Activated T-cell treated with anti-CD3 and anti-CD28 coated beads, Interleukin-2, amount 50 U/mL, for 24 hours (primary cell): ENCODE data around the gene ETS1.

Experiments used
- DNase-seq: peaks from one replicate; pipeline ENCODE4 v3.0.0-alpha.2; 2020
- H3K27ac Mint-ChIP-seq: 2 replicates; pipeline ENCODE4 v1.8.0; 2020; ENCODE audit warnings: mild to moderate bottlenecking, mixed read lengths
- H3K27me3 Mint-ChIP-seq: 2 replicates; pipeline ENCODE4 v1.8.0; 2020; ENCODE audit warnings: mixed read lengths
- H3K36me3 Mint-ChIP-seq: 2 replicates; pipeline ENCODE4 v1.8.0; 2020; ENCODE audit warnings: low read depth, mixed read lengths
- H3K4me1 Mint-ChIP-seq: 2 replicates; pipeline ENCODE4 v1.8.0; 2020; ENCODE audit warnings: low read depth, mixed read lengths
- H3K4me3 Mint-ChIP-seq: 2 replicates; pipeline ENCODE4 v1.8.0; 2020; ENCODE audit warnings: mild to moderate bottlenecking, moderate library complexity, mixed read lengths
- H3K9me3 Mint-ChIP-seq: 2 replicates; pipeline ENCODE4 v1.8.0; 2020; ENCODE audit warnings: mixed read lengths

Gene ETS1

GRCh38 chr11:128608746-128609407 lies 21.5 kb upstream of the ETS1 start:
- no peaks in the 10 kb centered on the region for H3K9me3 Mint-ChIP-seq
- no peaks in the 10 kb centered on the region for H3K27me3 Mint-ChIP-seq
- H3K4me1 Mint-ChIP-seq: peaks cover 56% of the 10 kb centered on the region
- H3K27ac Mint-ChIP-seq: peak overlapping the region; percentile 54
- no peak overlapping the region for H3K4me3 Mint-ChIP-seq
- no peak for DNase-seq
- no peaks in the 10 kb centered on the region for H3K36me3 Mint-ChIP-seq

DNA sequence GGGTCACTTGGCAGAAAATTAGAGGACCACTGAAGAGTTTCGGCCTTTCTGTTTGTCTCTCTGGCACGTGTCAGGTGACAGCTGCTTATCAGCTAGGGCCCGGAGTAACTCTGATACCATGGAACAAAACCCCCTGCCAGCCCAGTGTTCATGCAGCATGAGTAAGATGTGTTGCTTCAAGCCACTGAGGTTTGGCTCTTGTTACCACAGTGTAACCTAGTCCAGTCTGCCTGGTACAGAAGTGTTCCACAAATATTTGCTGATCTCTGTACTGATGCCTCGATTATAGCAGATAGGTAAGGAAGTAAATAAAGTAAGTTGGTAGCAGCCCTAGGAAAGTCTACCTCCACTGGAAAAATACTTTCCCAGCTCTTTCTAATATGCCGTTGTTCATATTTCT lies 20.5 kb upstream of the ETS1 start:
- Mint-ChIP-seq H3K9me3 (no peaks in the 10 kb centered on the region), H3K4me1 (peaks cover 66% of the 10 kb centered on the region), H3K27ac (no peak overlapping the region), H3K27me3 (no peaks in the 10 kb centered on the region), H3K36me3 (no peaks in the 10 kb centered on the region), H3K4me3 (no peak overlapping the region)
- DNase-seq: no peak

DNA sequence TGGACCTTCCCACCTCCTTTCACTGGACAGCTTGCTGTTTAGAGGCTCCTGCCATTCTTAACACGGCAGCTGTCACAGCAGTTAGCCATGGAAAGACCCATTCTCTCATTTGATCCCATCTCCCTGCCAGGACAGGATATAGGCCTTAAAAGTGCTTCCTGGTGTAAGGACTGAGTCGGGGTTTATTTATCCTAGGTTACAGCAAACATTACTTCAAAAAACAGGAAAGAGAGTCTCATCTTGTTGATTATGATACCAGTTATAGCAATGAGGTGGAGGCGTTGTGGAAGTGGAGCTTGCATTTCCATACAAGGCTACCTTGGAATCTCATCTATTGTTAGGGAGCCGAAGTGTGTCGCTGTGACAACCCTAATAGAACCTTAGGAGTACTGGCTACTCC lies 17.4 kb upstream of the ETS1 start:
- H3K36me3 Mint-ChIP-seq: no peaks in the 10 kb centered on the region
- no peak overlapping the region for H3K4me3 Mint-ChIP-seq
- no peak overlapping the region for H3K27ac Mint-ChIP-seq
- no peaks in the 10 kb centered on the region for H3K27me3 Mint-ChIP-seq
- no peaks in the 10 kb centered on the region for H3K9me3 Mint-ChIP-seq
- H3K4me1 Mint-ChIP-seq: peaks cover 58% of the 10 kb centered on the region
- DNase-seq: no peak

DNA sequence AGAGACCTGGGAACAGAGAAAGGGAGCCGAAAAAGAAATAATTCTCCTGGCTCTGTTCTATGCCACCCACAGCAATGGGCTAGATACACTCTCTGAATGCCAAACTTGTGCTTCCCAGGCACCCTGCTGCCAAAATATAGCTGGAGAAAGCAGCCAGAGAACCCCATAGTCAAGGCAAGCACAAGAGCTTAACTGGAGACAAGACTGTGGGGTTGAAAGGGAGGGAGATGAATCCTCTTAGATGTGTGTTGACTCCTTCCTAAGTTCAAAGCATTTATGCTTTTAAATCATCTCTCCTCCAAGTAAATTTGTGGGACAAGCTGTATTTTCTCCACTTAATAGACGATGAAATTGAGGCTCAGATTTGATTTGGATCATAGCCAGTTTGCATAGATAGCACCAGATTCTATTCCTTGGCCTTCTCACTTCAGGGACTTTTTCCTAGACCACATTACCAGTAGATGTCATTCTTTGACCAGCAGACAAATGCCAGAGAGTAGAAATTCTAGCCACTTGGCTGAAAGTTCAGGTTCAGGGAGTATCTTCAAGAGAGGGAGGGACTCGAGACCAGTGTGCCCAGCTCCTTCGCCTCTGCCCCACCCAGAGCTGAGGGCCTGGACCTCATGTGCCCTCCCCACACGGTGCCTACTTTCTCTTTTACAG lies 16.5 kb upstream of the ETS1 start:
- Mint-ChIP-seq H3K4me3 (no peak overlapping the region), H3K27ac (peak overlapping the region; percentile 5), H3K9me3 (no peaks in the 10 kb centered on the region), H3K27me3 (no peaks in the 10 kb centered on the region), H3K4me1 (peaks cover 58% of the 10 kb centered on the region), H3K36me3 (no peaks in the 10 kb centered on the region)
- DNase-seq: no peak

- no peaks in the 10 kb centered on the region for H3K9me3 Mint-ChIP-seq
- H3K4me1 Mint-ChIP-seq: peaks cover 58% of the 10 kb centered on the region
- no peaks in the 10 kb centered on the region for H3K27me3 Mint-ChIP-seq
- H3K27ac Mint-ChIP-seq: no peak overlapping the region
- no peak for DNase-seq
- no peaks in the 10 kb centered on the region for H3K36me3 Mint-ChIP-seq
- H3K4me3 Mint-ChIP-seq: no peak overlapping the region
These were observed 15.8 kb upstream of the ETS1 start for GRCh38 chr11:128603003-128603696.

GRCh38 chr11:128599729-128600128 lies 12.4 kb upstream of the ETS1 start:
- Mint-ChIP-seq H3K4me1 (peaks cover 70% of the 10 kb centered on the region), H3K27ac (peak overlapping the region; percentile 33), H3K9me3 (no peaks in the 10 kb centered on the region), H3K36me3 (no peaks in the 10 kb centered on the region), H3K27me3 (no peaks in the 10 kb centered on the region), H3K4me3 (no peak overlapping the region)
- DNase-seq: no peak

DNA sequence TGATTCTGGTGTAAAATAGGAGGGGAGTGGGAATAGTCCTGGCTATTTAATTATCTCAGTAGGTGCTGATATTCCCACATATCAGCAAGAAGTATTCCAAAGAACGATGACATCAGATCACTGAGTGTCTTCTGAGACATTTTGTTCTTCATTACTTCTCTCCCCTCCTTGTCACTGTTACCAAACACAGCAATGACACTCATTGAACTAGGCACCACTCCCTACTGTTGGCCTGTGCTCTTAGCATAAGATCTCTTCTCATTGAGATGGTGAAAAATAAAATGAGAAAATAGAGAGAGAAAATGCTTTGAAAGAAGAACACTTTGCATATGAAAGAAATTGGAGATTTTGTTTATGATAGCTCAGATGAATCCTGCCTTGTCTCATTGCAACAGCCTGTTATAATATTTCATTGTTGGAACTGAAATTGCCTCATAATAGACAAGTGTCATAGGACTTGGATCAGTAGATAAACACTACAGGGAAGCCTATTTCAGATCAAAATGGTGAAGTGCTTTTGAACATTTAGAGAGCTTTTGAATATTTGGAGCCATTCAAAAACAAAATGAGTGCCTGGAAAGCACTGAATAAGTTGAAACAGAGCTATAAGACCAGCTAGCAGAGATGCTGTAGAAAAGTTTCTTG lies 11.3 kb upstream of the ETS1 start:
- Mint-ChIP-seq H3K27ac (no peak overlapping the region), H3K27me3 (no peaks in the 10 kb centered on the region), H3K4me3 (no peak overlapping the region), H3K36me3 (no peaks in the 10 kb centered on the region), H3K9me3 (no peaks in the 10 kb centered on the region), H3K4me1 (peaks cover 64% of the 10 kb centered on the region)
- no peak for DNase-seq

DNA sequence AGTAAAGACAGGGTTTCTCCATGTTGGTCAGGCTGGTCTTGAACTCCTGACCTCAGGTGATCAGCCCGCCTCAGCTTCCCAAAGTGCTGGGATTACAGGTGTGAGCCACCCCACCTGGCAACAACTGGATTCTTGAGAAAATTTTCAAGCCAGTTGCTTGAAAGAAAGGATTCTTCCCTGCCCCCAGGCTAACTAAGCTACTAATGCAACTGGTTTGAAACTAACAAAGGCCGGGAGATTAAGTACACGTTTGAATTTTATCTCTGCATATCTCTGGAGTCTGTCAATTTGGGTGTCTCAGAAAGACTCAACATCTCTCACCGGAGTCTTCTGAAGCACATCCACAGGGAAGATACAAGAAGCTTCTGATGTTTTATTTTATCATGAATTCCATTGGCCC lies 10.7 kb upstream of the ETS1 start:
- Mint-ChIP-seq H3K27ac (no peak overlapping the region), H3K9me3 (no peaks in the 10 kb centered on the region), H3K36me3 (no peaks in the 10 kb centered on the region), H3K4me1 (peaks cover 59% of the 10 kb centered on the region), H3K27me3 (no peaks in the 10 kb centered on the region), H3K4me3 (no peak overlapping the region)
- DNase-seq: no peak

DNA sequence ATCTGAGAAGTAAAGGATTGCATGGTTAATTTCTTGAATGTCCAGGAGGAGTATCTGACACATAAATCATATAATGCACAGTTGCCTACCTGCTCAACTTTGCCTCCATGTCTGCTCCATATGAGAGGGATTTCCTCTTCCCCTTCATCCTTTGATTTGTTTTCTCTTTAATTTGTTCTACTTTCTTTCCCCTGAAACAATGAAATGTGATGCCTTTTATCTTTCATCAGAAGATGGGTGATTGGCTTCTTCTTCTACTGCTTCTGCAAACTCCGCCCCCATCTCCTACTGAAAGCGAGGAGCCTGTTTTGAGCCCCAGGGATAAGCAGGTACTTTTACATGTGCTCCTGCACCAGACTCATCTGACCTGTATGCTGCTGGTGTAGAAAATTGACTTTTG lies 9.9 kb upstream of the ETS1 start:
- no peaks in the 10 kb centered on the region for H3K27me3 Mint-ChIP-seq
- peaks cover 54% of the 10 kb centered on the region for H3K4me1 Mint-ChIP-seq
- no peaks in the 10 kb centered on the region for H3K36me3 Mint-ChIP-seq
- H3K4me3 Mint-ChIP-seq: no peak overlapping the region
- H3K9me3 Mint-ChIP-seq: no peaks in the 10 kb centered on the region
- no peak overlapping the region for H3K27ac Mint-ChIP-seq
- no peak for DNase-seq

GRCh38 chr11:128596250-128596649 lies 8.9 kb upstream of the ETS1 start:
- H3K27ac Mint-ChIP-seq: no peak overlapping the region
- peaks cover 50% of the 10 kb centered on the region for H3K4me1 Mint-ChIP-seq
- DNase-seq: no peak
- no peak overlapping the region for H3K4me3 Mint-ChIP-seq
- no peaks in the 10 kb centered on the region for H3K36me3 Mint-ChIP-seq
- no peaks in the 10 kb centered on the region for H3K27me3 Mint-ChIP-seq
- no peaks in the 10 kb centered on the region for H3K9me3 Mint-ChIP-seq

GRCh38 chr11:128595775-128596174 lies 8.4 kb upstream of the ETS1 start:
- H3K27ac Mint-ChIP-seq: no peak overlapping the region
- H3K9me3 Mint-ChIP-seq: no peaks in the 10 kb centered on the region
- no peaks in the 10 kb centered on the region for H3K36me3 Mint-ChIP-seq
- H3K27me3 Mint-ChIP-seq: no peaks in the 10 kb centered on the region
- peaks cover 50% of the 10 kb centered on the region for H3K4me1 Mint-ChIP-seq
- DNase-seq: no peak
- H3K4me3 Mint-ChIP-seq: no peak overlapping the region

GRCh38 chr11:128595221-128595620 lies 7.9 kb upstream of the ETS1 start:
- no peak for DNase-seq
- H3K4me3 Mint-ChIP-seq: no peak overlapping the region
- H3K4me1 Mint-ChIP-seq: peaks cover 46% of the 10 kb centered on the region
- no peaks in the 10 kb centered on the region for H3K9me3 Mint-ChIP-seq
- H3K27me3 Mint-ChIP-seq: no peaks in the 10 kb centered on the region
- H3K27ac Mint-ChIP-seq: no peak overlapping the region
- H3K36me3 Mint-ChIP-seq: no peaks in the 10 kb centered on the region

- Mint-ChIP-seq H3K4me3 (no peak overlapping the region), H3K36me3 (no peaks in the 10 kb centered on the region), H3K27ac (no peak overlapping the region), H3K27me3 (no peaks in the 10 kb centered on the region), H3K4me1 (peaks cover 36% of the 10 kb centered on the region), H3K9me3 (no peaks in the 10 kb centered on the region)
- no peak for DNase-seq
These were observed 6.9 kb upstream of the ETS1 start for GRCh38 chr11:128594226-128594625.

- Mint-ChIP-seq H3K27me3 (no peaks in the 10 kb centered on the region), H3K36me3 (no peaks in the 10 kb centered on the region), H3K4me1 (peaks cover 27% of the 10 kb centered on the region), H3K27ac (no peak overlapping the region), H3K9me3 (no peaks in the 10 kb centered on the region), H3K4me3 (no peak overlapping the region)
- no peak for DNase-seq
These were observed 5.9 kb upstream of the ETS1 start for GRCh38 chr11:128593281-128593680.

DNA sequence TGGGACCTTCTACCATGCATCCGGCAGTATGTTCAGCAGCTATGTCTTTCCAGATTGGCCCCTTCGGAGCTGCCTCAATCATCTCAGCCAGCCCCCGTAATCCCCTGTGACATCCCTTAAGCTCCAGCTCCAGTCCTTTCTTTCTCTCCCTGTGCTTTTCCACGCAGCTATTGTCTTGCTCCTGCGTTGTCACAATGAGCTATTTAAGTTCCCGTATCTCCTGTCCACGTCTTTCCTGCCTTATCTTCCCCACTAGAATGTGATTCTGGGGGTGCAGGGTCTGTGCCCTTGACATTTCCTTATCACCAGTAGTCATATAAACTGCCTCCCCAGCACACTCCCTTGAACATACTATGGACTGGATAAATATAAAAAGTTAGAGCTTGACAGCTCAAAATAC lies 5.1 kb upstream of the ETS1 start:
- Mint-ChIP-seq H3K27me3 (no peaks in the 10 kb centered on the region), H3K4me3 (no peak overlapping the region), H3K27ac (no peak overlapping the region), H3K4me1 (peaks cover 26% of the 10 kb centered on the region), H3K9me3 (no peaks in the 10 kb centered on the region), H3K36me3 (no peaks in the 10 kb centered on the region)
- DNase-seq: no peak
